ENCODE data around the gene OR2G2.

The OR2G2 gene

GRCh38 chr1:247638011-247638410 lies 49.9 kb downstream of the OR2G2 start:
- Histone ChIP-seq H3K4me3 (replicated peaks; ENCODE audit: insufficient read depth, low read length) (no peak overlapping the region), H3K27me3 (ENCODE audit: insufficient read depth, poor library complexity, severe bottlenecking) (no peaks in the 10 kb centered on the region), H3K27ac (replicated peaks) (no peak overlapping the region)
- TF ChIP-seq GABPA (IDR thresholded peaks at IDR 0.05; ENCODE audit: low read depth) (no peak), POLR2AphosphoS5 (IDR thresholded peaks at IDR 0.05; ENCODE audit: low read depth) (no peak)
- TF ChIP-seq, protein P1, sequence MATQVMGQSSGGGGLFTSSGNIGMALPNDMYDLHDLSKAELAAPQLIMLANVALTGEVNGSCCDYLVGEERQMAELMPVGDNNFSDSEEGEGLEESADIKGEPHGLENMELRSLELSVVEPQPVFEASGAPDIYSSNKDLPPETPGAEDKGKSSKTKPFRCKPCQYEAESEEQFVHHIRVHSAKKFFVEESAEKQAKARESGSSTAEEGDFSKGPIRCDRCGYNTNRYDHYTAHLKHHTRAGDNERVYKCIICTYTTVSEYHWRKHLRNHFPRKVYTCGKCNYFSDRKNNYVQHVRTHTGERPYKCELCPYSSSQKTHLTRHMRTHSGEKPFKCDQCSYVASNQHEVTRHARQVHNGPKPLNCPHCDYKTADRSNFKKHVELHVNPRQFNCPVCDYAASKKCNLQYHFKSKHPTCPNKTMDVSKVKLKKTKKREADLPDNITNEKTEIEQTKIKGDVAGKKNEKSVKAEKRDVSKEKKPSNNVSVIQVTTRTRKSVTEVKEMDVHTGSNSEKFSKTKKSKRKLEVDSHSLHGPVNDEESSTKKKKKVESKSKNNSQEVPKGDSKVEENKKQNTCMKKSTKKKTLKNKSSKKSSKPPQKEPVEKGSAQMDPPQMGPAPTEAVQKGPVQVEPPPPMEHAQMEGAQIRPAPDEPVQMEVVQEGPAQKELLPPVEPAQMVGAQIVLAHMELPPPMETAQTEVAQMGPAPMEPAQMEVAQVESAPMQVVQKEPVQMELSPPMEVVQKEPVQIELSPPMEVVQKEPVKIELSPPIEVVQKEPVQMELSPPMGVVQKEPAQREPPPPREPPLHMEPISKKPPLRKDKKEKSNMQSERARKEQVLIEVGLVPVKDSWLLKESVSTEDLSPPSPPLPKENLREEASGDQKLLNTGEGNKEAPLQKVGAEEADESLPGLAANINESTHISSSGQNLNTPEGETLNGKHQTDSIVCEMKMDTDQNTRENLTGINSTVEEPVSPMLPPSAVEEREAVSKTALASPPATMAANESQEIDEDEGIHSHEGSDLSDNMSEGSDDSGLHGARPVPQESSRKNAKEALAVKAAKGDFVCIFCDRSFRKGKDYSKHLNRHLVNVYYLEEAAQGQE (IDR thresholded peaks at IDR 0.05; ENCODE audit: insufficient replicate concordance, low read depth), result no peak
- DNase-seq (ENCODE audit: low read depth in 1 of 2, low spot score in 1 of 2), result no peak

DNA sequence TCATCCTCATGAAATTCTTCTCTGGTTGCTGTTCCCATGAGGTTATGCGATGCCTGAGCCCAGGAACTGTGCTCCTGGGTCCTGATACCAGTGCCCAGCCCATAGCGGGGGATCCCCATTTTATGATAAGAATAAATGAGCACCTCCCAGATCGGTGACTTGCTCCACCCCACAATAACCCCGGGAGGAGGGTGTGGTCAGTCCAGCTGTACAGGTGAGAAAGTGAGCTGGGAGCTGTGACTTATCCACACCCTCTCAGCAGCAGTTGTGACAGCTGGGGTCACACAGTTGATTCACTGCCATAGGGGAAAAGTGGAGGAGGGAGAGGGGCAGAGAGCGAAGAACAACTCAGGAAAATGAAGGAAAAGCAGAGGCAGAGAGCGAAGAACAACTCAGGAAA lies 50.6 kb downstream of the OR2G2 start:
- no peaks in the 10 kb centered on the region for H3K27me3 ChIP-seq (ENCODE audit: insufficient read depth, poor library complexity, severe bottlenecking)
- H3K4me3 ChIP-seq (replicated peaks; ENCODE audit: insufficient read depth, low read length), result no peak overlapping the region
- TF ChIP-seq POLR2AphosphoS5 (IDR thresholded peaks at IDR 0.05; ENCODE audit: low read depth) (no peak), SPI1 (IDR thresholded peaks at IDR 0.05; ENCODE audit: borderline replicate concordance, low read depth) (no peak), CTCF (IDR thresholded peaks at IDR 0.05; ENCODE audit: insufficient read depth, low read length) (no peak), GABPA (IDR thresholded peaks at IDR 0.05; ENCODE audit: low read depth) (no peak)
- TF ChIP-seq, protein P1 (IDR thresholded peaks at IDR 0.05; ENCODE audit: insufficient replicate concordance, low read depth), result no peak
- no peak for DNase-seq (ENCODE audit: low read depth in 1 of 2, low spot score in 1 of 2)
- no peak overlapping the region for H3K27ac ChIP-seq (replicated peaks)

All from HL-60 (cell line).